ENCODE measurements around the gene TROAP. TPM values are rescaled to one million over a fixed set of nuclear protein-coding genes. Genes with fewer than 3 reads are reported as not detected.

The TROAP gene
- total RNA-seq, 2 experiments from 2014 or later = 56.6 to 59.7 TPM

Other genes with a start within 250 kb of the TROAP start
- not detected for gene DHH, start 228.5 kb upstream of the TROAP start, total RNA-seq
- 10 to 100 TPM; 21.9 to 25.4 TPM for gene LMBR1L, start 212.4 kb upstream of the TROAP start, total RNA-seq
- 1,000 to 10,000 TPM; 2,350 to 2,390 TPM for gene TUBA1B, start 191.9 kb upstream of the TROAP start, total RNA-seq
- gene TUBA1A, start 134.2 kb upstream of the TROAP start, total RNA-seq = 10 to 100 TPM; 54.3 to 55.0 TPM
- 100 to 1,000 TPM; 315 to 343 TPM for gene TUBA1C, start 58.2 kb upstream of the TROAP start, total RNA-seq
- not detected for gene PRPH, start 28.1 kb upstream of the TROAP start, total RNA-seq
- gene C1QL4, start 13.9 kb downstream of the TROAP start, total RNA-seq = not detected
- gene DNAJC22, start 23.6 kb downstream of the TROAP start, total RNA-seq = not detected
- gene SPATS2, start 44.2 kb downstream of the TROAP start, total RNA-seq = 1 to 10 TPM; 8.5 to 9.1 TPM
- gene KCNH3, start 215.8 kb downstream of the TROAP start, total RNA-seq = 10 to 100 TPM; 10.2 to 10.9 TPM
- gene MCRS1, start 244.9 kb downstream of the TROAP start, total RNA-seq = 10 to 100 TPM; 73.6 to 78.2 TPM